NB4 (cell line): ENCODE data around the gene WIPF1.

Experiments used
- POLR2A ChIP-seq: IDR thresholded peaks from 2 replicates; pipeline ENCODE4 v1.6.1; 2011; ENCODE audit warnings: mild to moderate bottlenecking; ENCODE audit not compliant: insufficient read length; ENCODE audit errors: extremely low read depth
- TF ChIP-seq, protein P1 (sequence below): IDR thresholded peaks from one replicate; pipeline ENCODE4 v1.5.1; 2012; ENCODE audit warnings: low read depth, low read length
- TF ChIP-seq, protein P2 (sequence below): IDR thresholded peaks from 2 replicates; pipeline ENCODE4 v1.6.1; 2011; ENCODE audit warnings: low read depth, low read length

DNA sequence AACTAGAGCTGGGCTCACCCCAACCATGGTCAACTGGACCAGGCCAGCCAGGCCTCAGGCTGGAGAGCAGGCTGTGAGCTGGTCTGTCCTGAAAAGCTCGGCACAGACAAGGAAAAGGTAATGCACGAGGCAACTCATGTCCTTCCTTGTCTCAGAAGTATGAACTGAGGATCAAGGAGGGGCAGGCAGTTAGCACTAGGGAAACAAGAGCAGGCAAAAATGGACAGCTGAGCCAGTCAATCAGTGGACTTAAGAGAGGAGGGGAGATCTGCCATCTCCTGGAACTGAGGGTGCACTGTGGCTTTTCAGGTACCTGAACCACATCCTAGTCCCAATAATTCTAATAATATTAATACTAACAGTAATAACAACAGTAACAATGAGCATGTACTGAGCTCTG lies 20.6 kb upstream of the WIPF1 start:
- TF ChIP-seq, protein P1, sequence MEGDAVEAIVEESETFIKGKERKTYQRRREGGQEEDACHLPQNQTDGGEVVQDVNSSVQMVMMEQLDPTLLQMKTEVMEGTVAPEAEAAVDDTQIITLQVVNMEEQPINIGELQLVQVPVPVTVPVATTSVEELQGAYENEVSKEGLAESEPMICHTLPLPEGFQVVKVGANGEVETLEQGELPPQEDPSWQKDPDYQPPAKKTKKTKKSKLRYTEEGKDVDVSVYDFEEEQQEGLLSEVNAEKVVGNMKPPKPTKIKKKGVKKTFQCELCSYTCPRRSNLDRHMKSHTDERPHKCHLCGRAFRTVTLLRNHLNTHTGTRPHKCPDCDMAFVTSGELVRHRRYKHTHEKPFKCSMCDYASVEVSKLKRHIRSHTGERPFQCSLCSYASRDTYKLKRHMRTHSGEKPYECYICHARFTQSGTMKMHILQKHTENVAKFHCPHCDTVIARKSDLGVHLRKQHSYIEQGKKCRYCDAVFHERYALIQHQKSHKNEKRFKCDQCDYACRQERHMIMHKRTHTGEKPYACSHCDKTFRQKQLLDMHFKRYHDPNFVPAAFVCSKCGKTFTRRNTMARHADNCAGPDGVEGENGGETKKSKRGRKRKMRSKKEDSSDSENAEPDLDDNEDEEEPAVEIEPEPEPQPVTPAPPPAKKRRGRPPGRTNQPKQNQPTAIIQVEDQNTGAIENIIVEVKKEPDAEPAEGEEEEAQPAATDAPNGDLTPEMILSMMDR, result no peak
- no peak for TF ChIP-seq POLR2A
- TF ChIP-seq, protein P2, sequence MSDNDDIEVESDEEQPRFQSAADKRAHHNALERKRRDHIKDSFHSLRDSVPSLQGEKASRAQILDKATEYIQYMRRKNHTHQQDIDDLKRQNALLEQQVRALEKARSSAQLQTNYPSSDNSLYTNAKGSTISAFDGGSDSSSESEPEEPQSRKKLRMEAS, result no peak
